ENCODE results near the gene PIMREG. TPM values are rescaled to one million over a fixed set of nuclear protein-coding genes. Genes with fewer than 3 reads are reported as not detected.

PIMREG gene
- total RNA-seq, 1 experiment from 2014 or later, result 52.2 TPM

DNA sequence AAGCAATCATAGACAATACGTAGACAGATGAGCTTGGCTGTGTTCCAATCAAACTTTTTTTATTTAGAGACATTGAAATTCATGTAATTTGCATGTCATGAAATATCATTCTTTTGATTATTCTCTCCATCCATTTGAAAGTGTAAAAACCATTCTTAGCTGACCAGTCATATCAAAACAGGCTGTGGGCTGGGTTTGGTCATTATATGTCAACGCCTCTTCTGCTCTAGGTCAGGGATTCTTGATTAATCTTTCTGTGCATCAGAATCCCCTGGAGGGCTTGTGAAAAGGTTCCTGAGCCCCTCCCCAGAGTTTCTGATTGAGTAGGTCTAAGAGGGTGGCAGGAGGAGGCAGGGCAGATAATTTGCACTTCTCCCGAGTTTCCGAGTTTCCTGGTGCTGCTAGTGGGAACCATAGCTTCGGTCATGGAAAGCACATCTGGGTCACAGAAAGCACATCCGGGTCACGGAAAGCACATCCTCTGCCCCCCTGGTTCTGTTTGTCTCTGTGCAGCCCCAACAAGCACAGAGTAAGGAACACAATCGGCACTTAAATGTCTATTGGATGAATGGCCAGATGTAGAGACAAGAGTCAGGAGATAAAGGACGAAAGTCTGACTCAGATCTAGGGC lies 16.4 kb downstream of the PIMREG start:
- no peaks in the 10 kb centered on the region for H3K9me3 ChIP-seq (ENCODE audit: insufficient read depth, low read depth)
- DNase-seq, result no peak
- peaks cover 12% of the 10 kb centered on the region for H3K4me1 ChIP-seq (replicated peaks; ENCODE audit: insufficient read depth)
- intact Hi-C loops (cut with micrococcal nuclease; ENCODE audit: unreplicated experiment), result no loop called here
- no peaks in the 10 kb centered on the region for H3K36me3 ChIP-seq (ENCODE audit: low read depth)
- no peaks in the 10 kb centered on the region for H4K20me1 ChIP-seq (ENCODE audit: insufficient read depth)
- no peak overlapping the region for H3K4me3 ChIP-seq
- H3K4me2 ChIP-seq, result no peak overlapping the region
- ChIA-PET CTCF (no interaction called here), POLR2A (ENCODE audit: unreplicated experiment) (no interaction called here)
- TF ChIP-seq, protein P1, sequence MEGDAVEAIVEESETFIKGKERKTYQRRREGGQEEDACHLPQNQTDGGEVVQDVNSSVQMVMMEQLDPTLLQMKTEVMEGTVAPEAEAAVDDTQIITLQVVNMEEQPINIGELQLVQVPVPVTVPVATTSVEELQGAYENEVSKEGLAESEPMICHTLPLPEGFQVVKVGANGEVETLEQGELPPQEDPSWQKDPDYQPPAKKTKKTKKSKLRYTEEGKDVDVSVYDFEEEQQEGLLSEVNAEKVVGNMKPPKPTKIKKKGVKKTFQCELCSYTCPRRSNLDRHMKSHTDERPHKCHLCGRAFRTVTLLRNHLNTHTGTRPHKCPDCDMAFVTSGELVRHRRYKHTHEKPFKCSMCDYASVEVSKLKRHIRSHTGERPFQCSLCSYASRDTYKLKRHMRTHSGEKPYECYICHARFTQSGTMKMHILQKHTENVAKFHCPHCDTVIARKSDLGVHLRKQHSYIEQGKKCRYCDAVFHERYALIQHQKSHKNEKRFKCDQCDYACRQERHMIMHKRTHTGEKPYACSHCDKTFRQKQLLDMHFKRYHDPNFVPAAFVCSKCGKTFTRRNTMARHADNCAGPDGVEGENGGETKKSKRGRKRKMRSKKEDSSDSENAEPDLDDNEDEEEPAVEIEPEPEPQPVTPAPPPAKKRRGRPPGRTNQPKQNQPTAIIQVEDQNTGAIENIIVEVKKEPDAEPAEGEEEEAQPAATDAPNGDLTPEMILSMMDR (conservative IDR thresholded peaks at IDR 0.05), result no peak
- no peak for TF ChIP-seq EZH2 (IDR thresholded peaks at IDR 0.05; ENCODE audit: low read depth)
- no peaks in the 10 kb centered on the region for H3K79me2 ChIP-seq (ENCODE audit: low read depth)
- H3K9me2 ChIP-seq (ENCODE audit: insufficient read depth), result no peaks in the 10 kb centered on the region
- no TSS peak for BruUV-seq (replicated peaks)
- peaks cover 14% of the 10 kb centered on the region for H3F3A ChIP-seq (ENCODE audit: insufficient read depth, low read depth)
- no peak overlapping the region for H3K27ac ChIP-seq
- no peaks in the 10 kb centered on the region for H3K27me3 ChIP-seq (ENCODE audit: insufficient read depth, low read depth)
- H2AFZ ChIP-seq, result no peak overlapping the region

DNA sequence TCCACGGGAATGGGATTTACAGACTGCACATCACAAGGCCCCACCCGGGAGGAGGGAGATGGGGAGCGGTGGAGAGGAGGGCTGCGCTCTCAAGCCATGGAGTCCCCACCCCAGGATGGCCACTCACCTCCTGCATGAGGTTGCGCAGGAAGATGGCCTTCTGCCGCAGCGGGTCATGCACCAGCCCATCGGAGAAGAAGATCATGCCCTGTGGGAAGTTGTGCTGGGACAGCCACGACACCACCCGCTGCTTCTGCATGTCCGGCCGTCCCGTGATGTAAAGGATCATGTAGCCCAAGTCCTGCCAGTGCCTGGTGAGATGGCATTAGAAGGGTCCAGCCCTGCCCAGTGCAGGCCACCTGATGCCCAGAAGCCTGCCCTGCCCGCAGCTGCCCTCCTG lies 17.0 kb downstream of the PIMREG start:
- Histone ChIP-seq H3K27ac (no peak overlapping the region), H3K79me2 (ENCODE audit: low read depth) (no peaks in the 10 kb centered on the region), H3K36me3 (ENCODE audit: low read depth) (no peaks in the 10 kb centered on the region), H3K4me3 (no peak overlapping the region), H3K9me3 (ENCODE audit: insufficient read depth, low read depth) (no peaks in the 10 kb centered on the region), H2AFZ (no peak overlapping the region), H3K27me3 (ENCODE audit: insufficient read depth, low read depth) (no peaks in the 10 kb centered on the region), H3F3A (ENCODE audit: insufficient read depth, low read depth) (peaks cover 11% of the 10 kb centered on the region), H3K4me2 (no peak overlapping the region), H4K20me1 (ENCODE audit: insufficient read depth) (no peaks in the 10 kb centered on the region), H3K9me2 (ENCODE audit: insufficient read depth) (no peaks in the 10 kb centered on the region), H3K4me1 (replicated peaks; ENCODE audit: insufficient read depth) (peaks cover 12% of the 10 kb centered on the region)
- ChIA-PET POLR2A (ENCODE audit: unreplicated experiment) (no interaction called here), CTCF (no interaction called here)
- BruUV-seq (replicated peaks), result no TSS peak
- DNase-seq, result no peak
- no peak for TF ChIP-seq EZH2 (IDR thresholded peaks at IDR 0.05; ENCODE audit: low read depth)
- TF ChIP-seq, protein P1 (conservative IDR thresholded peaks at IDR 0.05), result no peak
- intact Hi-C loops (cut with micrococcal nuclease; ENCODE audit: unreplicated experiment), result no loop called here

DNA sequence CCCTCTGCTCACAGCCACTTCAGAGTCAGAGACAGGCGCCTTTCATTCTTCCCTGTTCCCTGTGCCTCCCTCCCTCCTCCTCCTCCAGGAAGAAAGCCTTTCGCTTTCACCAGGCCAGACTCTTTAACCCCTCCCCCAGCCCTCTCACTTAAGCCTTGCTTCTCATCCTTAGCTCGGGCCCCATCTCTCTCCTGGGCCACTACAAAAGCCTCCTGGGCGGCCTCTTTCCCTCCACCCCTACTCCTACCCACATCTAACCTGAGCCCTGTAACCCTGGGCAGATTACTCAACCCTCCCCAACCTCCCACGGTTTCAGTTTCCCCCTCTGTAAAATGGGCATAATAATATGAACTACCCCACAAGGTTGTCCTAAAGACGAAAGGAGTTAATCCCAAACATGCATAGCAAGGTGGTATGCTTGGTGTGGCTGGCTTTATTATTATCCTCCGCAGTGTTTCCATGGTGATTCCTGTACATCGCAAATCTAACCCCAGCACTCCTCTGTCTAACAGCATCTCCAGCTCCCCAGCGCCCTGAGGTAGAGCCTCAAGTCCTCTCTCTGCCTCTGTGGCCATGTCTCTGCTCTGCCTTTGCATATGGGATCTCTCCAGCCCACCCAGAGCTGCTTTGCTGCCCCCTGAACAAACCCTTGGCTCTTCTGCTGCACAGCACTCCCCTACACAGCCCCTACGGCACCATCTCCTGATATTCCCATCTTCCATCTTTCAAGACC lies 17.7 kb downstream of the PIMREG start:
- TF ChIP-seq EZH2 (IDR thresholded peaks at IDR 0.05; ENCODE audit: low read depth), result no peak
- TF ChIP-seq, protein P1 (conservative IDR thresholded peaks at IDR 0.05), result no peak
- ChIA-PET CTCF (no interaction called here), POLR2A (ENCODE audit: unreplicated experiment) (interaction anchor here (0.7 kb wide), 1 partner anchor 991 kb away, joined by 5 read pairs; no protein-coding TSS in a partner anchor)
- Histone ChIP-seq H3K9me3 (ENCODE audit: insufficient read depth, low read depth) (no peaks in the 10 kb centered on the region), H2AFZ (no peak overlapping the region), H3K4me3 (no peak overlapping the region), H3K9me2 (ENCODE audit: insufficient read depth) (no peaks in the 10 kb centered on the region), H3K27ac (no peak overlapping the region), H3K79me2 (ENCODE audit: low read depth) (no peaks in the 10 kb centered on the region), H3F3A (ENCODE audit: insufficient read depth, low read depth) (peaks cover 6% of the 10 kb centered on the region), H3K27me3 (ENCODE audit: insufficient read depth, low read depth) (no peaks in the 10 kb centered on the region), H3K4me1 (replicated peaks; ENCODE audit: insufficient read depth) (peaks cover 8% of the 10 kb centered on the region), H4K20me1 (ENCODE audit: insufficient read depth) (no peaks in the 10 kb centered on the region), H3K4me2 (no peak overlapping the region), H3K36me3 (ENCODE audit: low read depth) (no peaks in the 10 kb centered on the region)
- BruUV-seq (replicated peaks), result no TSS peak
- intact Hi-C loops (cut with micrococcal nuclease; ENCODE audit: unreplicated experiment), result no loop called here
- DNase-seq, result no peak
